H1 (cell line): ENCODE data around the gene LBR. TPM values are rescaled to one million over a fixed set of nuclear protein-coding genes. Genes with fewer than 3 reads are reported as not detected.

Experiments
- CTCF ChIA-PET: fragments of 300-600 bp; sonication (Branson Sonifier 250); formaldehyde crosslinking; loops from one replicate; lab custom pipeline; 2021; ENCODE audit not compliant: partially characterized antibody; lab: Charles Lee
- POLR2A ChIA-PET: fragments of 300-600 bp; sonication (Branson Sonifier 250); formaldehyde crosslinking; loops from one replicate; lab custom pipeline; 2021; ENCODE audit warnings: inconsistent platforms; ENCODE audit not compliant: partially characterized antibody; lab: Charles Lee
- DNase-seq, 2 experiments: peaks; one replicate each; pipeline versions ENCODE4 v3.0.0 to v3.0.0-alpha.2; 2010 to 2022; ENCODE audit warnings: low spot score in 2 of 2, low read depth in 1 of 2, mixed read lengths in 1 of 2
- FAIRE-seq: peaks from 2 replicates; lab custom pipeline; 2011; peaks lifted over from hg19 to GRCh38; lab: Jason Lieb, UNC
- H2AFZ ChIP-seq: 2 replicates; pipeline ENCODE4 v1.8.1; 2012; ENCODE audit warnings: low read length, inconsistent platforms
- H2AK5ac ChIP-seq: 2 replicates; pipeline ENCODE4 v1.6.1; 2013; ENCODE audit warnings: low read depth, low read length
- H2BK120ac ChIP-seq: replicated peaks from 2 replicates; pipeline ENCODE3; 2013; ENCODE audit warnings: low read depth, low read length, inconsistent platforms
- H2BK12ac ChIP-seq: 2 replicates; pipeline ENCODE4 v1.6.1; 2013; ENCODE audit warnings: low read depth, low read length
- H2BK15ac ChIP-seq: 2 replicates; pipeline ENCODE4 v1.6.1; 2013; ENCODE audit warnings: low read length
- H2BK20ac ChIP-seq: 2 replicates; pipeline ENCODE4 v1.6.1; 2013; ENCODE audit warnings: low read length
- H2BK5ac ChIP-seq: 2 replicates; pipeline ENCODE4 v1.6.1; 2013; ENCODE audit warnings: low read depth, low read length
- H3K14ac ChIP-seq: 2 replicates; pipeline ENCODE4 v1.6.1; 2013; ENCODE audit warnings: inconsistent platforms; ENCODE audit not compliant: insufficient read length
- H3K18ac ChIP-seq: 2 replicates; pipeline ENCODE4 v1.6.1; 2013; ENCODE audit warnings: low read length; ENCODE audit errors: extremely low read depth
- H3K23ac ChIP-seq: 2 replicates; pipeline ENCODE4 v1.6.1; 2013; ENCODE audit warnings: inconsistent platforms; ENCODE audit not compliant: insufficient read length
- H3K23me2 ChIP-seq: 2 replicates; pipeline ENCODE4 v1.6.1; 2013; ENCODE audit warnings: low read depth, low read length
- H3K27ac ChIP-seq: 2 replicates; pipeline ENCODE4 v1.6.1; 2011; ENCODE audit warnings: low read depth, low read length, inconsistent platforms
- H3K27me3 ChIP-seq, 4 experiments: replicated peaks in 1 of 4; 1 replicate in 1 of 4; 2 replicates in 3 of 4; pipeline versions ENCODE4 v1.6.1 to v1.8.1; 2011 to 2013; ENCODE audit warnings: low read length in 3 of 4, mild to moderate bottlenecking in 3 of 4, inconsistent platforms in 2 of 4, mixed read lengths in 2 of 4, moderate library complexity in 1 of 4; ENCODE audit not compliant: control insufficient read depth in 3 of 4, insufficient read depth in 3 of 4; ENCODE audit errors: extremely low read depth in 1 of 4
- H3K36me3 ChIP-seq, 4 experiments: 2 replicates each; pipeline versions ENCODE4 v1.6.1 to v1.8.1; 2011 to 2013; ENCODE audit warnings: mild to moderate bottlenecking in 4 of 4, low read length in 3 of 4, moderate library complexity in 2 of 4, control low read depth in 1 of 4, inconsistent platforms in 1 of 4; ENCODE audit not compliant: insufficient read depth in 4 of 4, control insufficient read depth in 2 of 4
- H3K4ac ChIP-seq: replicated peaks from 2 replicates; pipeline ENCODE3; 2013; ENCODE audit warnings: low read length, low read depth, mixed read lengths, inconsistent platforms; ENCODE audit not compliant: insufficient read length
- H3K4me1 ChIP-seq, 4 experiments: replicated peaks in 1 of 4; 1 replicate in 1 of 4; 2 replicates in 3 of 4; pipeline versions ENCODE4 v1.6.1 to v1.8.1; 2011 to 2013; ENCODE audit warnings: low read length in 3 of 4, inconsistent platforms in 2 of 4, mixed read lengths in 1 of 4; ENCODE audit not compliant: insufficient read depth in 4 of 4, control insufficient read depth in 3 of 4
- H3K4me2 ChIP-seq, 2 experiments: 2 replicates each; pipeline versions ENCODE4 v1.6.1 to v1.8.1; 2011 to 2013; ENCODE audit warnings: low read depth in 2 of 2, low read length in 2 of 2, control low read depth in 1 of 2, inconsistent platforms in 1 of 2, mild to moderate bottlenecking in 1 of 2; ENCODE audit not compliant: insufficient read depth in 1 of 2
- H3K4me3 ChIP-seq, 4 experiments: fragments of 200-600, 300-600 bp in 1 of 4; sonication (generic), shearing (Covaris generic), sonication (Bioruptor Twin) in 1 of 4; 2 replicates each; pipeline versions ENCODE4 v1.5.1 to v1.8.1; 2011 to 2016; ENCODE audit warnings: low read length in 4 of 4, low read depth in 3 of 4, control low read depth in 2 of 4, inconsistent platforms in 2 of 4, mild to moderate bottlenecking in 2 of 4, mixed read lengths in 1 of 4, moderate library complexity in 1 of 4; ENCODE audit not compliant: insufficient read depth in 2 of 4; ENCODE audit errors: extremely low read depth in 1 of 4
- H3K56ac ChIP-seq: replicated peaks from 2 replicates; pipeline ENCODE3; 2013; ENCODE audit warnings: low read depth, mild to moderate bottlenecking, mixed read lengths, low read length, inconsistent platforms; ENCODE audit not compliant: insufficient read length
- H3K79me1 ChIP-seq: 2 replicates; pipeline ENCODE4 v1.6.1; 2013; ENCODE audit warnings: low read depth, low read length, control low read depth
- H3K79me2 ChIP-seq, 2 experiments: 2 replicates each; pipeline versions ENCODE4 v1.6.1 to v1.8.1; 2012 to 2013; ENCODE audit warnings: low read length in 2 of 2, mild to moderate bottlenecking in 2 of 2, inconsistent platforms in 1 of 2; ENCODE audit not compliant: insufficient read depth in 2 of 2, control insufficient read depth in 1 of 2
- H3K9ac ChIP-seq, 4 experiments: replicated peaks in 1 of 4; 1 replicate in 1 of 4; 2 replicates in 3 of 4; pipeline versions ENCODE4 v1.6.1 to v1.8.1; 2011 to 2013; ENCODE audit warnings: low read depth in 3 of 4, low read length in 3 of 4, control low read depth in 2 of 4, mild to moderate bottlenecking in 2 of 4, moderate library complexity in 2 of 4, inconsistent platforms in 1 of 4; ENCODE audit errors: extremely low read depth in 1 of 4
- H3K9me3 ChIP-seq, 2 experiments: 2 replicates each; pipeline versions ENCODE4 v1.6.1 to v1.8.1; 2012 to 2013; ENCODE audit warnings: mild to moderate bottlenecking in 2 of 2, moderate library complexity in 2 of 2, control low read depth in 1 of 2, inconsistent platforms in 1 of 2, low read depth in 1 of 2, low read length in 1 of 2, mixed read lengths in 1 of 2; ENCODE audit not compliant: insufficient read depth in 2 of 2
- H4K20me1 ChIP-seq, 2 experiments: replicated peaks in 1 of 2; 2 replicates each; pipeline versions ENCODE3 to v1.8.1; 2011 to 2013; ENCODE audit warnings: inconsistent platforms in 2 of 2, low read length in 2 of 2, mild to moderate bottlenecking in 1 of 2; ENCODE audit not compliant: insufficient read depth in 2 of 2, control insufficient read depth in 1 of 2
- H4K5ac ChIP-seq: 2 replicates; pipeline ENCODE4 v1.6.1; 2013; ENCODE audit warnings: low read length, low read depth, mixed read lengths, inconsistent platforms; ENCODE audit not compliant: insufficient read length
- H4K8ac ChIP-seq: 2 replicates; pipeline ENCODE4 v1.8.0; 2013; ENCODE audit warnings: mild to moderate bottlenecking, moderate library complexity, low read length, inconsistent platforms; ENCODE audit not compliant: insufficient read depth; ENCODE audit errors: extremely low read depth
- H4K91ac ChIP-seq: replicated peaks from 2 replicates; pipeline ENCODE3; 2013; ENCODE audit warnings: low read length, mixed read lengths, inconsistent platforms; ENCODE audit not compliant: insufficient read length
- USF2 ChIP-seq: IDR thresholded peaks from 2 replicates; pipeline ENCODE4 v1.6.1; 2011; ENCODE audit warnings: low read length, improper control_type of control experiment
- WGBS, 2 experiments: shearing (Covaris generic) in 1 of 2; methylation state at CpG; one replicate each; pipeline versions ENCODE4 v1.1.6 to v1.1.7; 2013 to 2015; ENCODE audit warnings: low lambda C conversion rate in 2 of 2, mixed read lengths in 2 of 2, inconsistent platforms in 1 of 2, low coverage in 1 of 2, missing lambda C conversion rate in 1 of 2; ENCODE audit not compliant: insufficient replicate concordance in 2 of 2, insufficient coverage in 1 of 2, insufficient read length in 1 of 2; ENCODE audit errors: extremely low coverage in 1 of 2, missing lambda C conversion rate in 1 of 2; 5-methylcytosine and 5-hydroxymethylcytosine counted together
- polyA plus RNA-seq, 7 experiments: library from polyadenylated mRNA; depleted of rRNA in 3 of 7; stranded (reverse) in 5 of 7; unstranded in 2 of 7; fragments of >200 nt in 5 of 7; fragments of 200-250 nt in 2 of 7; gene quantifications; 1 replicate in 5 of 7; 2 replicates in 1 of 7; 4 replicates in 1 of 7; pipeline versions ENCODE4 v1.2.1 to v1.2.3, GENCODE V29; 2011 to 2013; ENCODE audit warnings: missing spikeins in 2 of 7, mixed read lengths in 2 of 7
- total RNA-seq: library from RNA; stranded (reverse); fragmentation: NEBNext Ultra II Directional; extraction: Animal tissue kit (Norgen Biotek cat#: 25700); gene quantifications from 2 replicates; pipeline ENCODE4 v1.2.1, GENCODE V29; 2021

Gene LBR
- total and polyA plus RNA-seq, 2 of the 8 experiments (the other 6 are each of a cell fraction or from before 2014, with no cell fraction given) = 32.1 to 89.8 TPM

- FAIRE-seq (no peak), DNase-seq (no peak)
- H3K14ac ChIP-seq = no peak overlapping the region
- WGBS, 2 experiments = 74% methylated on average over 2 of the region's 2 CpGs; no CpG with 5 or more reads in 1 of the 2 experiments
- no peak overlapping the region for H3K4ac ChIP-seq
- no peak overlapping the region for H2BK5ac ChIP-seq
- H4K91ac ChIP-seq = no peak overlapping the region
- no peak overlapping the region for H4K5ac ChIP-seq
- H3K27ac ChIP-seq = no peak overlapping the region
- peaks cover 13 to 61% of the 10 kb centered on the region in 2 experiments for H3K79me2 ChIP-seq
- ChIA-PET CTCF (interaction anchor here (5.0 kb wide), 1 partner anchor 9 kb away, joined by 17 read pairs; no protein-coding TSS in a partner anchor), POLR2A (interaction anchor here (1.5 kb wide), 1 partner anchor 23 kb away, joined by 4 read pairs; no protein-coding TSS in a partner anchor)
- no peak overlapping the region for H3K18ac ChIP-seq
- H3K36me3 ChIP-seq = peaks cover 2 to 9% (median 5%) of the 10 kb centered on the region in 4 experiments; a peak in 6 of 8 replicates
- H3K23ac ChIP-seq = no peak overlapping the region
- peaks cover 6 to 23% of the 10 kb centered on the region in 2 experiments for H4K20me1 ChIP-seq
- H3K56ac ChIP-seq = no peak overlapping the region
- H2BK120ac ChIP-seq = no peak overlapping the region
- H2BK15ac ChIP-seq = no peak overlapping the region
- no peak overlapping the region for H2BK12ac ChIP-seq
- H3K27me3 ChIP-seq = peaks cover 0 to 3% (median 1%) of the 10 kb centered on the region in 4 experiments; a peak in 2 of 7 replicates
- peaks cover 3 to 13% (median 9%) of the 10 kb centered on the region in 4 experiments for H3K4me1 ChIP-seq
- H3K4me3 ChIP-seq = no peak overlapping the region
- H2BK20ac ChIP-seq = no peak overlapping the region
- no peak overlapping the region for H4K8ac ChIP-seq
- no peak overlapping the region for H3K9ac ChIP-seq
- no peaks in the 10 kb centered on the region for H3K9me3 ChIP-seq
- peaks cover 6% of the 10 kb centered on the region; the same call in 1 of the 2 replicates for H3K79me1 ChIP-seq
- H3K23me2 ChIP-seq = peaks cover 9% of the 10 kb centered on the region
- H2AK5ac ChIP-seq = no peak overlapping the region
- no peak overlapping the region for H2AFZ ChIP-seq
- H3K4me2 ChIP-seq = no peak overlapping the region
- TF ChIP-seq USF2 = no peak
These were observed 4.4 kb downstream of the LBR start for GRCh38 chr1:225423518-225423855.
